ENCODE measurements around the gene PANX2. TPM values are rescaled to one million over a fixed set of nuclear protein-coding genes. Genes with fewer than 3 reads are reported as not detected.

The PANX2 gene
- total and polyA plus RNA-seq, 2 experiments from 2014 or later: 2.8 to 5.1 TPM

DNA sequence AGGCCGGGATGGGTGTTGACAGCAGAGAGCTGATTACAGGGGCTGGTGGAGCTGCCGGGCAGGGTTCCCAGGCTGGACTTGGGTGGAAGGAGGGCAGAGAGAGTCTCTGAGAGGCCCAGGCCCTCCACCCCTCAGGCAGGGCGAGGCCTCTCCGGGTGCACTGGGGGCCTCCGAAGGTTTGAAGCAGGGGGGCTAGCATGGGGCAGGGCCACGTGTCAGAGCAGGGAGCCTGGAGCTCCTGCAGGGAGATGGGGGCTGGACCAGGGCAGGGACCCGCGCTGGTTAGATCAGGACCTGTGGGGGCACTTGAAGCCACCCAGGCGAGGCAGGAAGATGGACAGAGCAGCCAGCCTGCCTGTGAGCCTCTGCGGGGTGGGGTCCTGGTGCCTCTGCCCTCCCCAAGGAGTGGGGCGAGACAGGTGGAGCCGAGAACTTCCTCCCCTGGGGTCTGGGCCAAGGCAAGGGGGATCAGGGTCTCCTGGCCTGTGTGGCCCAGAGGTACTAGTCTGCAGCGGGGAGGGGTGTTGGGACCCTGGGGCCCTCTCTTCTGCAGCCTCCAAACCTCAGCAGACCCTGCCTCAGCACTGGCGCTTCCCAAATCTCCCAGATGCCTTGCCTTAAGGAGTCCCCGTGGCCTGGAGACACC, 911 bp downstream of the PANX2 start:
- Histone ChIP-seq H3K27ac (ENCODE audit: low read depth) (no peak overlapping the region), H3K4me1 (ENCODE audit: insufficient read depth) (0 out of 2 replicates have a peak, but pooled peaks cover 7% of the 10 kb centered on the region), H3K9me2 (ENCODE audit: insufficient read depth) (no peaks in the 10 kb centered on the region), H4K20me1 (replicated peaks; ENCODE audit: insufficient read depth) (no peaks in the 10 kb centered on the region), H3K27me3 (ENCODE audit: insufficient read depth) (peaks cover 24% of the 10 kb centered on the region), H3K4me2 (peak overlapping the region; percentile 86), H3K36me3 (ENCODE audit: insufficient read depth) (no peaks in the 10 kb centered on the region), H3F3A (replicated peaks; ENCODE audit: low read depth) (no peaks in the 10 kb centered on the region), H3K4me3 (peak overlapping the region; percentile 69), H2AFZ (0 out of 2 replicates have a peak overlapping the region, but pooled peaks have one; percentile 59), H3K79me2 (replicated peaks; ENCODE audit: insufficient read depth) (no peaks in the 10 kb centered on the region)
- ATAC-seq (peak; percentile 19), DNase-seq (ENCODE audit: low spot score) (peak; percentile 18)
- Mint-ChIP-seq H3K27me3 (ENCODE audit: insufficient read depth, low read depth, poor library complexity) (peaks cover 25% of the 10 kb centered on the region), H3K9me3 (no peaks in the 10 kb centered on the region), H3K4me3 (peak overlapping the region; percentile 83), H3K4me1 (peaks cover 3% of the 10 kb centered on the region; the same call in 2 of the 3 replicates), H3K36me3 (ENCODE audit: low read depth) (no peaks in the 10 kb centered on the region), H3K27ac (no peak overlapping the region)
- TF ChIP-seq POLR2AphosphoS5 (IDR thresholded peaks at IDR 0.05; ENCODE audit: low read depth) (no peak), ZNF331 (CRISPR knock-in tag; IDR thresholded peaks at IDR 0.05; ENCODE audit: low read depth) (no peak), NANOG (IDR thresholded peaks at IDR 0.05; ENCODE audit: borderline replicate concordance) (no peak), EZH2phosphoT487 (IDR thresholded peaks at IDR 0.05; ENCODE audit: unreplicated experiment) (no peak), CREB1 (CRISPR knock-in tag; IDR thresholded peaks at IDR 0.05; ENCODE audit: low read depth) (no peak), ZNF114 (CRISPR knock-in tag; IDR thresholded peaks at IDR 0.05) (no peak), REST (IDR thresholded peaks at IDR 0.05; ENCODE audit: unreplicated experiment) (no peak), STAT1 (IDR thresholded peaks at IDR 0.05; ENCODE audit: unreplicated experiment) (no peak), EZH2 (IDR thresholded peaks at IDR 0.05; ENCODE audit: low read depth, unreplicated experiment) (no peak), JUNB (IDR thresholded peaks at IDR 0.05; ENCODE audit: unreplicated experiment) (no peak)
- TF ChIP-seq, protein P1, sequence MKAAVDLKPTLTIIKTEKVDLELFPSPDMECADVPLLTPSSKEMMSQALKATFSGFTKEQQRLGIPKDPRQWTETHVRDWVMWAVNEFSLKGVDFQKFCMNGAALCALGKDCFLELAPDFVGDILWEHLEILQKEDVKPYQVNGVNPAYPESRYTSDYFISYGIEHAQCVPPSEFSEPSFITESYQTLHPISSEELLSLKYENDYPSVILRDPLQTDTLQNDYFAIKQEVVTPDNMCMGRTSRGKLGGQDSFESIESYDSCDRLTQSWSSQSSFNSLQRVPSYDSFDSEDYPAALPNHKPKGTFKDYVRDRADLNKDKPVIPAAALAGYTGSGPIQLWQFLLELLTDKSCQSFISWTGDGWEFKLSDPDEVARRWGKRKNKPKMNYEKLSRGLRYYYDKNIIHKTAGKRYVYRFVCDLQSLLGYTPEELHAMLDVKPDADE (IDR thresholded peaks at IDR 0.05): no peak
- TF ChIP-seq, protein P2, sequence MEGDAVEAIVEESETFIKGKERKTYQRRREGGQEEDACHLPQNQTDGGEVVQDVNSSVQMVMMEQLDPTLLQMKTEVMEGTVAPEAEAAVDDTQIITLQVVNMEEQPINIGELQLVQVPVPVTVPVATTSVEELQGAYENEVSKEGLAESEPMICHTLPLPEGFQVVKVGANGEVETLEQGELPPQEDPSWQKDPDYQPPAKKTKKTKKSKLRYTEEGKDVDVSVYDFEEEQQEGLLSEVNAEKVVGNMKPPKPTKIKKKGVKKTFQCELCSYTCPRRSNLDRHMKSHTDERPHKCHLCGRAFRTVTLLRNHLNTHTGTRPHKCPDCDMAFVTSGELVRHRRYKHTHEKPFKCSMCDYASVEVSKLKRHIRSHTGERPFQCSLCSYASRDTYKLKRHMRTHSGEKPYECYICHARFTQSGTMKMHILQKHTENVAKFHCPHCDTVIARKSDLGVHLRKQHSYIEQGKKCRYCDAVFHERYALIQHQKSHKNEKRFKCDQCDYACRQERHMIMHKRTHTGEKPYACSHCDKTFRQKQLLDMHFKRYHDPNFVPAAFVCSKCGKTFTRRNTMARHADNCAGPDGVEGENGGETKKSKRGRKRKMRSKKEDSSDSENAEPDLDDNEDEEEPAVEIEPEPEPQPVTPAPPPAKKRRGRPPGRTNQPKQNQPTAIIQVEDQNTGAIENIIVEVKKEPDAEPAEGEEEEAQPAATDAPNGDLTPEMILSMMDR (conservative IDR thresholded peaks at IDR 0.05; ENCODE audit: low read depth in 2 of 2): no peak
- TF ChIP-seq, protein P3, sequence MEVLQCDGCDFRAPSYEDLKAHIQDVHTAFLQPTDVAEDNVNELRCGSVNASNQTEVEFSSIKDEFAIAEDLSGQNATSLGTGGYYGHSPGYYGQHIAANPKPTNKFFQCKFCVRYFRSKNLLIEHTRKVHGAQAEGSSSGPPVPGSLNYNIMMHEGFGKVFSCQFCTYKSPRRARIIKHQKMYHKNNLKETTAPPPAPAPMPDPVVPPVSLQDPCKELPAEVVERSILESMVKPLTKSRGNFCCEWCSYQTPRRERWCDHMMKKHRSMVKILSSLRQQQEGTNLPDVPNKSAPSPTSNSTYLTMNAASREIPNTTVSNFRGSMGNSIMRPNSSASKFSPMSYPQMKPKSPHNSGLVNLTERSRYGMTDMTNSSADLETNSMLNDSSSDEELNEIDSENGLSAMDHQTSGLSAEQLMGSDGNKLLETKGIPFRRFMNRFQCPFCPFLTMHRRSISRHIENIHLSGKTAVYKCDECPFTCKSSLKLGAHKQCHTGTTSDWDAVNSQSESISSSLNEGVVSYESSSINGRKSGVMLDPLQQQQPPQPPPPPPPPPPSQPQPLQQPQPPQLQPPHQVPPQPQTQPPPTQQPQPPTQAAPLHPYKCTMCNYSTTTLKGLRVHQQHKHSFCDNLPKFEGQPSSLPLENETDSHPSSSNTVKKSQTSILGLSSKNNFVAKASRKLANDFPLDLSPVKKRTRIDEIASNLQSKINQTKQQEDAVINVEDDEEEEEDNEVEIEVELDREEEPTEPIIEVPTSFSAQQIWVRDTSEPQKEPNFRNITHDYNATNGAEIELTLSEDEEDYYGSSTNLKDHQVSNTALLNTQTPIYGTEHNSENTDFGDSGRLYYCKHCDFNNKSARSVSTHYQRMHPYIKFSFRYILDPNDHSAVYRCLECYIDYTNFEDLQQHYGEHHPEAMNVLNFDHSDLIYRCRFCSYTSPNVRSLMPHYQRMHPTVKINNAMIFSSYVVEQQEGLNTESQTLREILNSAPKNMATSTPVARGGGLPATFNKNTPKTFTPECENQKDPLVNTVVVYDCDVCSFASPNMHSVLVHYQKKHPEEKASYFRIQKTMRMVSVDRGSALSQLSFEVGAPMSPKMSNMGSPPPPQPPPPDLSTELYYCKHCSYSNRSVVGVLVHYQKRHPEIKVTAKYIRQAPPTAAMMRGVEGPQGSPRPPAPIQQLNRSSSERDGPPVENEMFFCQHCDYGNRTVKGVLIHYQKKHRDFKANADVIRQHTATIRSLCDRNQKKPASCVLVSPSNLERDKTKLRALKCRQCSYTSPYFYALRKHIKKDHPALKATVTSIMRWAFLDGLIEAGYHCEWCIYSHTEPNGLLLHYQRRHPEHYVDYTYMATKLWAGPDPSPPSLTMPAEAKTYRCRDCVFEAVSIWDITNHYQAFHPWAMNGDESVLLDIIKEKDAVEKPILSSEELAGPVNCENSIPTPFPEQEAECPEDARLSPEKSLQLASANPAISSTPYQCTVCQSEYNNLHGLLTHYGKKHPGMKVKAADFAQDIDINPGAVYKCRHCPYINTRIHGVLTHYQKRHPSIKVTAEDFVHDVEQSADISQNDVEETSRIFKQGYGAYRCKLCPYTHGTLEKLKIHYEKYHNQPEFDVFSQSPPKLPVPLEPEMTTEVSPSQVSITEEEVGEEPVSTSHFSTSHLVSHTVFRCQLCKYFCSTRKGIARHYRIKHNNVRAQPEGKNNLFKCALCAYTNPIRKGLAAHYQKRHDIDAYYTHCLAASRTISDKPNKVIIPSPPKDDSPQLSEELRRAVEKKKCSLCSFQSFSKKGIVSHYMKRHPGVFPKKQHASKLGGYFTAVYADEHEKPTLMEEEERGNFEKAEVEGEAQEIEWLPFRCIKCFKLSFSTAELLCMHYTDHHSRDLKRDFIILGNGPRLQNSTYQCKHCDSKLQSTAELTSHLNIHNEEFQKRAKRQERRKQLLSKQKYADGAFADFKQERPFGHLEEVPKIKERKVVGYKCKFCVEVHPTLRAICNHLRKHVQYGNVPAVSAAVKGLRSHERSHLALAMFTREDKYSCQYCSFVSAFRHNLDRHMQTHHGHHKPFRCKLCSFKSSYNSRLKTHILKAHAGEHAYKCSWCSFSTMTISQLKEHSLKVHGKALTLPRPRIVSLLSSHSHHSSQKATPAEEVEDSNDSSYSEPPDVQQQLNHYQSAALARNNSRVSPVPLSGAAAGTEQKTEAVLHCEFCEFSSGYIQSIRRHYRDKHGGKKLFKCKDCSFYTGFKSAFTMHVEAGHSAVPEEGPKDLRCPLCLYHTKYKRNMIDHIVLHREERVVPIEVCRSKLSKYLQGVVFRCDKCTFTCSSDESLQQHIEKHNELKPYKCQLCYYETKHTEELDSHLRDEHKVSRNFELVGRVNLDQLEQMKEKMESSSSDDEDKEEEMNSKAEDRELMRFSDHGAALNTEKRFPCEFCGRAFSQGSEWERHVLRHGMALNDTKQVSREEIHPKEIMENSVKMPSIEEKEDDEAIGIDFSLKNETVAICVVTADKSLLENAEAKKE (CRISPR knock-in tag; IDR thresholded peaks at IDR 0.05): no peak
